HG03066 (cell line): Measurements from ENCODE around the gene TRAPPC10.

ENCODE experiments used
- ATAC-seq: cut with Tn5 transposase; IDR thresholded peaks from one replicate; pipeline ENCODE4 v1.9.1; 2021; ENCODE audit warnings: low read depth; ENCODE audit not compliant: unreplicated experiment

TRAPPC10 gene

DNA sequence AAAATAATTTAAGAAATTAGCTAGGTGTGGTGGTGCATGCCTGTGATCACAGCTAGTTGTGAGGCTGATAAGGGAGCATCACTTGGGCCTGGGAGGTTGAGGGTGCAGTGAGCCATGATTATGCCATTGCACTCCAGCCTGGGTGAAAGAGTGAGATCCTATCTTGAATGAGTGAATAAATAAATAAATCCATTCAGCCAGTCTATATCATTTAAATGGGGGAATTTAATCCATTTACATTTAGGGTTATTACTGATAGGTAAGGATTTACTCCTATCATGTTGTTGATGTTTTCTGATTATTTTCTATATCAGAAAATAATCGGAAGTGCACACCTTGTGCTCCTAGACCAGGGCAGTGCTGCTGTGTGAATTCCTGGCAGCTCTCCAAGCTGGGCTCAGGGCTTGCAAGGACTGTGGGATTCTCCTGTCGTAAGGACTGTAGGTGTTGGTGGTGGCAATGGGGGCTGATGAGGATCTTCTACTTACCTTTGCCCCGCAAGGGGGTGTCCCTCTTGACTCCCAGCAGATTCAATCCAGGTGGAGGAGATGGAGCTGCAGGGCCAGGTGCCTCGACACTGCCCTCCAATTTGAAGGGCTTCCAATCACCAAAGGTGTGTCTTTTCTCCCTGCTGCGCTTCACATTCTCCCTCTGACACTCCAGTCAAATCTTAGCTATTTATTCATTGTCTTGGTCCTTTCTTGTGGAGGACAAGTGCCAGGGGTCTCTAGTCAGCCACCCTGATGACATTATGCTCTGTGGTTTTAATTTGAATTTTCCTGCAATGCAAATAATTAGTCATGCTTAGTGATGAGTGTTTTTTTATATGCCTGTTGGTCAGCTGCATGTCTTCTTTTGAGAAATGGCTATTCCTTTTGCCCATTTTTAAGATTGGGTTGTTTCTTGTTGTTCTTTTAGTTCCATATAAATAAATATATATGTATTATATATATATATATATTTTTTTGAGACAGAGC is 14.1 kb upstream of the TRAPPC10 start:
- no peak for ATAC-seq

DNA sequence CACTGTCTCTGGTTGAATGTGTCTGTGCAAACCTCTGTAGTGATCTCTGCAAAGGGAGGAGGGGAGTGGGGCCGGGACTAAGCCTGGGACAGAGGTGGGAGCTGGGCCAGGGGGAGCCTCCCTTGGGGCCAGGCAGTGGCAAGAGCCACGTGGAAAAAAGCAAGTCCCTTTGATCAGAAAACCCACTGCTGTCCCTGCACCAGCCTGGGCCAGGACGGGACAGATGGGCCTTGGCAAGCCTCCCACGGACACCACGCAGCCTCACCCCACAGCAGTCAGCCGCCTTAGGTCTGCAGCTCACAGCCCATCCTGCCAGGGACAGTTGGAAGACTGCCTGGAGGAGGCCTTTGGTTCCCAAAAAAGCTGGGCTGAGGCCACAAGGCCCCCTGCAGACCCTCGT is 11.7 kb upstream of the TRAPPC10 start:
- ATAC-seq, result no peak

DNA sequence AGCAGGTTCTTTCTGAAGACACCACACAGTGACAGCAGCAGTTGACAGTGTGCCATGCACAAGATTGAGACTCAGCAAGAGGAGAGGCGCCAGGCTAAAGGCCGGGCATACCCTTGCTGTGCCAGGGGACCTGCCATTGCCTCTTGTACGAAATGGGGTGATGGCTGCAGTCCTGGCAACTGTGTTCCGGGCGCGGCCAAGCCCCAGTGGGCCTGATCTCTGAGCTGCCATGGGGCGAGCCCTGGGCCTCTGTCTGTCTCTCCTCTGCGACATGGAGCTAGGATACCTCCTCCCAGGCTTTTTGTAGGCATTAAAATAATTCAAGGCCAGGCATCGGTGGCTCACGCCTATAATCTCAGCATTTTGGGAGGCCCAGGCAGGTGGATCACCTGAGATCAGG is 9.6 kb upstream of the TRAPPC10 start:
- ATAC-seq, result no peak

DNA sequence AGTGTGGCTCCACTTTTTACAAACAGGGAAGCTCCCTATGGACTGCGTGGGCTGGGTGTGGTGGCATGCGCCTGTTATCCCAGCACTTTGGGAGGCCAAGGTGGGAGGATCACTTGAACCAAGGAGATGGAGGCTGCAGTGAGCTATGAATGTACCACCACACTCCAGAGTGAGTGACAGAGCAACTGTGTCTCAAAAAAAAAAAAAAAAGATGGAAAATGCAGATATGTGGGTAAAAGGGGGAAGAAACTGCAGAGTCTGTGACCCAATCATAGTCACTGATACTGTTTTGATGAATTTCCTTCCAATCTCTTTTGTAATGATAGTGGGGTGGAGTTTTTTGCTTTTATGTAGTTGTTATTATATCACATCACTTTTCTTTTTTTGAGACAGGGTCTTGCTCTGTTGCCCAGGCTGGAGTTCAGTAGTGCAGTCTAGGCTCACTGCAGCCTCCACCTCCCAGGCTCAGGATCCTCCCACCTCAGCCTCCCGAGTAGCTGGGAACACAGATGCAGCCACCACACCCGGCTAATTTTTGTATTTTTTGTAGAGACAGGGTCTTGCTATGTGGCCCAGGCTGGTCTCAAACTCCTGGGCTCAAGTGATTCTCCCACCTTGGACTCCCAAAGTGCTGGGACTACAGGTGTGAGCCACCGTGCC is 8.7 kb upstream of the TRAPPC10 start:
- no peak for ATAC-seq

DNA sequence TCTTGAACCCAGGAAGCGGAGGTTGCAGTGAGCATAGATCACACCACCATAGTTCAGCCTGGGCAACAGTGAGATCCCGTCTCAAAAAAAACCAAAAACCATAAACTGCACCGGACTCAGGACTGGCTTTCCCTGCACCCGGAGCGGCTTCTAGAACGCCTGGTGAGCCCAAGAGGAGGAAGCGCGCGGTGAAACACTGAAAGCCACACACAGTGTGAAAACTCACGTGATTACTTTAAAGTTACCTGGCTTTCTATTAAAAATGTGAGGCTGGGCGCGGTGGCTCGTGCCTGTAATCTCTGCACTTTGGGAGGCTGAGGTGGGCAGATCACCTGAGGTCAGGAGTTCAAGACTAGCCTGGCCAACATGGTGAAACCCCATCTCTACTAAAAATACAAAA is 7.0 kb upstream of the TRAPPC10 start:
- ATAC-seq, result no peak

DNA sequence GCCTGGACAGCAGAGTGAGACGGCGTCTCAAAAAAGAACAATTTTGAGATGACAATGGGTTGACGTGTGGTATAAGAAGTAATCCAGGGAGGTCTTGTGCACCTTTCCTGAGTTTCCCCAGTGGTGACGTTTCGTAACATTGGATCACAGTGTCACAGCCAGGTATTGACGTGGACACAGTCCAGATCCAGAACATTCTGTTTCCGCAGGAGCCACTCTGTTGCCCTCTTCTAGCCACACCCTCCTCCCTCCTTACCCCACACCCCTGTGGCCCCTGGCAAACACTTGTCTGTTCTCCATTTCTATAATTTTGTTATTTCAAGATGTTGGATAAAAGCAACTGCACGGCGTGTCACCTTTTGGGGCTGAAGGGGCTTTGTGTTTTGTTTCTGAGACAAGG is 6.5 kb upstream of the TRAPPC10 start:
- no peak for ATAC-seq

DNA sequence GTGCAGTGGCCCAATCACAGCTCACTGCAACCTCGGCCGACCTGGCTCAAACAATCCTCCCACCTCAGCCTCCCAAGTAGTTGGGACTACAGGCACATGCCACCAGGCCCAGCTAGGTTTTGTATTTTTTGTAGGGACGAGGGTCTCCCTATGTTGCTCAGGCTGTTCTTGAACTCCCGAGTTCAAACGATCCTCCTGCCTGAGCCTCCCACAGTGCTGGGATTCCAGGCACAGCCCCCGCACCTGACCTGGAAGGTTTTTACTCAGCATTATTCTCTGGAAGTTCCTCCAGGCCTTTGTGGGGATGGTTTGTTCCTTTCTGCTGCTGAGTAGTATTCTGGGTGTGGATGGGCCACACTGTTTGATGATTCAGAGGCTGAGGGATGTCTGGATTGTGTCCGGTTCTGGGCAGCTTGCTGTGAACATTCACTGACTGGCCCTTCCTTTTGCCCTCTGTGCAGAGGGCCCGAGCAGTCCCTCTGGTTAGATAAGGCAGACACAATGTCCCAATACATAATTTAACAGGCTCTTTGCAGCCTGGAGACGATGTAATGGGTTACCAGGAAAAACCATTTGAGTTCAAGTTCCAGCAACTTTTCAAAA is 6.0 kb upstream of the TRAPPC10 start:
- no peak for ATAC-seq

DNA sequence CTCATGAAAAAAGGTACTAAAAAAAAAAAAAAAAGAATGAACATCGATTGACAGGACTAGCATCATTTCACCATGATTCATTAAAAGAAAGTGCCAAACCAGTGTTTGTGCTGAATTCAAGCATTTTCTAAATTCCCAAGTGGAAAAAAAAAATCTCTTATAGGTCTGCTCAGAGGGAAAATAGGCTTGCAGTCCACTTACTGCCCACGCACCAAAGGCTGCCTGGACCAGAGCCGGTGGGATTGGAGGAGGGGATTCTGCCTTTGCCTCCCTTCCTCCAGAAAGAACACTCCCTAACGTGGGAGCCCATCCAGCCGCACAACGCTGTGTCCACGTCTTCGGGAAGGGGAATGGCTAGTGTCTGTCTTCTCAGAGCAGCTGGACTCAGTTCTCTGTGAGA is 5.5 kb upstream of the TRAPPC10 start:
- no peak for ATAC-seq

DNA sequence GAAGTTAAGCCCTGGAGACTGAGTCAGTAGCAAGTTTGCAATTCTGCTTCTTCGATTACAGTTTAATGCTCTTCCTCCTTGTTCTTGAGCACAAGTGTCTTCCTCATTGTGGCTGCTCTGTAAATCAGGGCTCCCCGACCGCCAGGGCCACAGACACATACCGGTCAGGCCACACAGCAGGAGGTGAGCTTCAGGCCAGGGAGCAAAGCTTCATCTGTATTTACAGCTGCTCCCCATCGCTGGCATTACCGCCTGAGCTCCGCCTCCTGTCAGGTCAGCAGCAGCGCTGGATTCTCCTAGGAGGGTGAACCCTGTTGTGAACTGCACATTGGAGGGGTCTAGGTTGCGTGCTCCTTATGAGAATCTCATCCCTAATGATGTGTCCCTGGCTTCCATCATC is 1.7 kb upstream of the TRAPPC10 start:
- no peak for ATAC-seq

DNA sequence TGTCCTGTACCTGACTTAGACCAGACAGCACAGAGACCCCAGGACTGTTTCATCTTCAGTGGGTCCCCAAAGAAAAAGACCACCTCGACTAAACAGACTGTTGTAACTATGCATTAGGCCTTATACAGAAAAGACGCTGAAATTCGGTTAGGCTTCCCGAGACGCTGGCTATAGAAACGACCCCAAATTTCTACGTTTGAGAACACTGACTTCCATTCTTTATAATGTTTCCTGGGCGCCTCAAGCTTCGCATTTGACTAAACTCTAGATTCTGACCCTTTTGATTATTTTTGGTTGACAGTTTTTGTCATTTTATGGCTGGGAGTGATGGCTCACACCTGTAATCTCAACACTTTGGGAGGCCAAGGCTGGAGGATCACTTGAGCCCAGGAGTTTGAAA is 986 bp upstream of the TRAPPC10 start:
- ATAC-seq, result no peak

DNA sequence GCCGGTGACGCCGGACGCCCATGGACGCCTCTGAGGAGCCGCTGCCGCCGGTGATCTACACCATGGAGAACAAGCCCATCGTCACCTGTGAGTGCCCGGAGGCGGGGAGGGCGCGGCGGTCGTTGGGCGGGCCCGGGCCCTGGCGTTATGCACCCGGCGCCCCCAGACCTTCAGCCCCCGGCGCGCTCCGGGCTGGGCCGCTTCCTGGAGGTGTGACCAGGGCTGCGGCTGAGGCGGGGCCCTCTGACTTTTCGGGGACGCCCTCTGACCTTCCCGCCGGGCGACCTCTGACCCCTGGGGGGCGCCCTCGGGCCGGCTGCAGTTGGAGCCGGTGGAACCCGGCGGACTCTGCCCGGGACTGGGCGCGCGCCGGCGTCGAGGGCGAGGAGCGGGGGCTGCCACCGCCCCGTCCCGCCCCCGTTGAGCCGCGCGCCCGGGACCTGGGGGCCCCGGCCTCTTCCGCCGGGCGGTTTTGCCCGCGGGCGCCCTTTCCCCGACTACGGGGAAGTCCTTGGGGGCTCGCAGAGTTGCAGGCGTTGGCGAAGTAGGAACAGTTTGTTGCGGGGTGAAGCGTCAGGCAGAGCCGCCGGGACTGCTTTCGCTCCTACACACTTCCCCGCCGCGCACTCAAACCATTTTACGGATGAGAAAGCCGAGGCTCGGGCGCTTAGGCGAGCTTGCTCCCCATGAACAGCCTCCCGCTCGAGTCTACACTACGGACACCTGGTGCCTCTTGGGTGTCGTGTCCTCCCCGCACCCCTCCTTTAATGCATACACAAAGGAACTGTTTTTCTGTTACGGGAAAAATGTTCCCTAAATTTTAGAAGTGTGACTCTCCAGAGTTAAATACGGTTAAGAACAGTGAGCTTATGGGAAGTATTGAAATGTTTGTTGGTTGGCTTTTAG is 618 bp downstream of the TRAPPC10 start:
- peak; percentile 69 for ATAC-seq

DNA sequence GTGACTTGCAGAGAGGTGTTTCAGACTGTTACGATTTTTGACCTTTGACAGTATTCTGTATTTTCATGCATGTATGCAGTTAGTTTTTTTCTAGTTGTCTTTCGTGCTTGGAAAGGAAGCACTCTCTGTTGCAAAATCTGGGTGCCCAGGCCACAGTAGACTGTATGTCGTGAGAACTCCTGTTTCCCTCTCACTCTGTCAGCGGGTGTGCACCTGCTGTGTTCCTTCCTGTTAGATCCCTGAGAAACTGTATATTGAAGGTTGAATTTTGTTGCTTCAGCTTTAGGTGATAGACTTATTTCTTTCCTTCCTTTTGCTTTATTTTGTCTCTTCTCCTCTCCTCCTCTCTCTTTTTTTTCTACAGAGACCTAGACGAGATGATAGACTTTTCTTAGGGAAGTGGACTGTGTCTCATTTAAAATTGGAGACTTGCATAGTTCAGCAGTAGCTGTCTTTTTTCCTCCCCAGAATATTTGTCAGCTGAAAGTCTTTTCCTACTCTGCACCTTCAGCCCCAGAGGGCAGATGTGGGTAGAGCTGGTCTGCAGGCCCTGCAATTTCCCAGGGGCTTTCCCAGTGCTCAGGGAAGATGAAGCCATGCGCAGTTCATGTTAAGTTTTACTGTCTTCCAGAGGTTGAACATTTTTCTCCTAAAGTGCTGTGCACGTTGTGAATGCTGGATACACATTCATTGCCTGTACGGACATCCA is 1.4 kb downstream of the TRAPPC10 start:
- no peak for ATAC-seq

DNA sequence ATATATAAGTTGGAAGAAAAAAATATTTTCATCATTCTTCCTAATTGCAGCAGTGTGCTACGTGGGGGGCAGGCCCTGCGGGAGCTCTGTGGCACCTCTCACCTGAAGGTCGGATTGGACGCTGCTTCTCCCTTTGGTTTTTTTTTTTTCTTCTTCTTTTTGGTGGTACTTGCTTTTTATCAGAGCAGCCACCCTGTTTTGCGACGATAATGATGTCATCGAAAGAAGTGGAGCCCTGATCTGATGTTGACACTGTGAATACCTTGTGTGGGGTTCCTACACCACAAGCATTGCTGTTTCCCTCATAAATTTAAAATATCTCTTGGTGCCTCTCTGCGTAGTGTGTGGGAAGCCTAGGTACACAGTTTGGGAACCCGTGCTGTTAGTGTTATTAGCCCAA is 5.5 kb downstream of the TRAPPC10 start:
- ATAC-seq, result no peak

DNA sequence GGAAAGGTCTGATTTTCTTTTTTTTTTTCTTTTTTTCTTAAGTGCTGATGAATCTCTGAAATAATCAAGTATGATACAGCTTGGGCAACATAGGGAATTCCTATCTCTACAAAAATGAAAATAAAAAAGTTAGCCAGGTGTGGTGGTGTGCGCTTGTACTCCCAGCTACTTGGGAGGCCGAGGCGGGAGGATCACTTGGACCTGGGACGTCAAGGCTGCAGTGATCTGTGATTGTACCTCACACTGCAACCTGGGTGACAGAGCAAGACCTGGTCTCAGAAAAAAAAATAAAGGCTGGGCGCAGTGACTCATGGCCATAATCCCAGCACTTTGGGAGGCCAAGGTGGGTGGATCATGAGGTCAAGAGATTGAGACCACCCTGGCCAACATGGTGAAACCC is 6.0 kb downstream of the TRAPPC10 start:
- no peak for ATAC-seq

DNA sequence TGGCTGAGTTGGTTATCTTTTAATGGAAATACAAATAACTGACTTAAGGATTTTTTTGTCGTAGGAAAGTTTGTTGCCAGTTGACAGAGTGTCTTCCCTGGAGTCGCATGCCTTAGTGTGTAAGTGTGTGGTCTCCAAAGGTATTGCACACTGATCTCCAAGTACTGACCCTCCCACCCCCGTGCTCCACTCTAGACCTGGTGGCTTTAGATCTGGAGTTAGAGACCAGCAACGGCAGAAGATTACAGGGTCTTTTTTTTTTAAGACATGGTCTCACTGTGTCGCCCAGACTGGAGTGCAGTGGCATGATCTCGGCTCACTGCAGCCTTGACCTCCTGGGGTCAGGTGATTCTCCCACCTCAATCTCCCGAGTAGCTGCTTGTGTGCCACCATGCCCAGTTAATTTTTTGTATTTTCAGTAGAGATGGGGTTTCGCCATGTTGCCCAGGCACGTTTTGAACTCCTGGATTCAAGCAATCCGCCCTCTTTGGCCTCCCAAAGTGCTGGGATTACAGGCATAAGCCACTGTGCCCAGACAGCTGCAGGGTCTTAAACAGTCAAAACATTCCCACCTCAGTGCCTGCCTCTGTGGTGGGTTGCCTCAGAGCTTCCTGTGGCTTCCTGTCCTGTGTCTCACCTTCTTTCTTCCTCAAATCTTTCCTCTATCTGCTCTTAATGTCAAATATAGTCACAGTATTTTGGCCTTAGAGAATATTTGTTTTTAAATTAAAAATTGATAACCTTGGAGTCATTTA is 6.9 kb downstream of the TRAPPC10 start:
- ATAC-seq, result no peak

DNA sequence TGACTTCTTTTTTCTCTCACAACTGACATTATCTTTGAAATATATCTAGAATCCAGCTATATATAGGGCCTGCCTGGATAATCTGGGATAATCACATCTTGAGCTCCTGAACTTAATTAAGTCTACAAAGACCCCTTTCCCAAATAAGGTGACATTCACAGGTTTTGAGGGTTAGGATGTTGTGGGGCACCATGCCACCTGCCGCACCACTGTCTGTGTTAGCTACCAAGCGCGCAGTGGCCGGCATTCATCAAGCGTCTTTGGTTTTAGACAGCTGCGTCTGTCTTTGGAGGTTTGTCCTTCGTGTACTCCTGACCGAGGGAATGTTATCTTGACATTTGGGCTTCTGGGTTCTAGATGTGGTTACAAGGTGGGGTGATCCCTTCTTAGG is 7.5 kb downstream of the TRAPPC10 start:
- ATAC-seq, result no peak

DNA sequence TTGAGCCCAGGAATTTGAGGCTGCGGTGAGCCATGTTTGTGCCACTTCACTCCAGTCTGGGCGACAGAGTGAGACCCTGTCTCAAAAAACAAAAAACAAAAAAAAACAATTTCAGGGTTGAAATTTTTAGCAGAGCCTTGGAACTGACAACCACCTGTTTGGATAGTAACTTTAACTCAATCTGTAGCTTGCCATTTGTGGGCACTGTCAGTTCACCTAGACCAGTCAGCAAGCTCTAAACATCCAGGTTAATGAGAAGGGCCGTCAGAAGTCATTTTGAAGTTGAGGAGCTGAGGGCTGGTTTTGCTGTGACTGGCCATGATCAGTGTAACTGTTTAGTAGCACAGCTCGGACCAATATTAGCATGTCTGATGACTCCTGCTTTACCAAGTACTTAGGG is 8.4 kb downstream of the TRAPPC10 start:
- no peak for ATAC-seq

DNA sequence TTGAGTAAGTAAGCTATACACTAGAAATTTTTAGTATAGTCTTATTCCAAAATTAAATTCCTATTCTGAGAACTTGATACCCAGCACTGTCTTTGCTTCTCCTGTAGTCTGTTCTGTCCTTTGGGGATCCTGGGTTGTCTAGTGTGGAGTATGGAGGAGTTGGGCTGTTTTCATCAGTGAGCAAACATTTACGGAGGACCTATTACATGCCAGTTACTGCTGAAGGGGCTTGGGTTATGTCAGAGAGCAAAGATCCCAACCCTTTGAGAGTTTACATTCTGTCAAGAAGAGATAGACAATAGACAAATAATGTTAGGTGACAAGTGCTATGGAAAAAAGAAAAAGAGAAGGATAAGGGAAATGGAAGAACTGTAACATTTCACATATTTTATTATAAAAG is 9.0 kb downstream of the TRAPPC10 start:
- no peak for ATAC-seq

DNA sequence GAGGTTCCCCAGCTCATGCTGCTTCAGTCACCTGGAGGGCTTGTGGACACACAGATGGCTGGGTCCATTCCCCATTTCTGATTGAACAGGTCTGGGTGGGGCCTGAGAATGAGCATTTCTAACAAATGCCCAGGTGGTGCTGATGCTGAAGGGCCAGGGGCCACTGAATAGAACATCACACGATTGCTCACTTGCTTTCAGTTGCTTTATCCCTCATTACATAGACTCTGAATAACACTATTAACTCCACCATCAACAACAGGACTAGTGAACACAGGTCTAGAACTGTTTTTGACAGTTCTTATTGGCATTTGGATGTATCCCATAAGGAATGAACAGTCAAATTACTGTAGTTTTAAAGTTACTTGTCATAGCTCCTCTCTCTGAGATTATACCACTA is 12.1 kb downstream of the TRAPPC10 start:
- ATAC-seq, result no peak
